ENCODE data around the gene DYNC1I1. TPM values are rescaled to one million over a fixed set of nuclear protein-coding genes. Genes with fewer than 3 reads are reported as not detected.

DYNC1I1 gene
- total and polyA plus RNA-seq, 2 experiments from 2014 or later: 1.4 to 4.1 TPM

GRCh38 chr7:95996174-95996573 is 223.8 kb downstream of the DYNC1I1 start:
- no peaks in the 10 kb centered on the region for H3K79me2 ChIP-seq (replicated peaks; ENCODE audit: insufficient read depth)
- H3K4me1 ChIP-seq (ENCODE audit: insufficient read depth): no peaks in the 10 kb centered on the region
- no peak overlapping the region for H3K4me2 ChIP-seq
- no peak overlapping the region for H2AFZ ChIP-seq
- H4K20me1 ChIP-seq (replicated peaks; ENCODE audit: insufficient read depth): no peaks in the 10 kb centered on the region
- ATAC-seq (no peak), DNase-seq (ENCODE audit: low spot score) (no peak)
- no peak overlapping the region for H3K4me3 Mint-ChIP-seq
- H3K27ac ChIP-seq (ENCODE audit: low read depth): no peak overlapping the region
- TF ChIP-seq POLR2AphosphoS5 (IDR thresholded peaks at IDR 0.05; ENCODE audit: low read depth) (no peak), CTCF (conservative IDR thresholded peaks at IDR 0.05; ENCODE audit: low read depth in 2 of 2) (no peak), ETS1 (IDR thresholded peaks at IDR 0.05) (no peak), REST (IDR thresholded peaks at IDR 0.05; ENCODE audit: unreplicated experiment) (no peak), CREB1 (CRISPR knock-in tag; IDR thresholded peaks at IDR 0.05; ENCODE audit: low read depth) (no peak), STAT1 (IDR thresholded peaks at IDR 0.05; ENCODE audit: unreplicated experiment) (no peak), ZNF462 (CRISPR knock-in tag; IDR thresholded peaks at IDR 0.05) (no peak), ZNF331 (CRISPR knock-in tag; IDR thresholded peaks at IDR 0.05; ENCODE audit: low read depth) (no peak), NANOG (IDR thresholded peaks at IDR 0.05; ENCODE audit: borderline replicate concordance) (no peak), EZH2 (IDR thresholded peaks at IDR 0.05; ENCODE audit: low read depth, unreplicated experiment) (no peak)
- H3K36me3 Mint-ChIP-seq (ENCODE audit: low read depth): no peaks in the 10 kb centered on the region
- no peak overlapping the region for H3K4me3 ChIP-seq
- peaks cover 1% of the 10 kb centered on the region for H3K27me3 Mint-ChIP-seq (ENCODE audit: insufficient read depth, low read depth, poor library complexity)
- no peak overlapping the region for H3K27ac Mint-ChIP-seq
- no peaks in the 10 kb centered on the region for H3K36me3 ChIP-seq (ENCODE audit: insufficient read depth)
- H3K4me1 Mint-ChIP-seq: no peaks in the 10 kb centered on the region
- no peaks in the 10 kb centered on the region for H3K9me2 ChIP-seq (ENCODE audit: insufficient read depth)
- H3K9me3 Mint-ChIP-seq: no peaks in the 10 kb centered on the region
- no peaks in the 10 kb centered on the region for H3F3A ChIP-seq (replicated peaks; ENCODE audit: low read depth)
- H3K27me3 ChIP-seq (ENCODE audit: insufficient read depth): no peaks in the 10 kb centered on the region

Data from GM23338 (cell line).